Kidney epithelial cell (primary cell): ENCODE measurements around the gene PPP1R27. TPM values are rescaled to one million over a fixed set of nuclear protein-coding genes. Genes with fewer than 3 reads are reported as not detected.

Experiments
- DNase-seq: peaks from one replicate; pipeline ENCODE4 v3.0.0-alpha.2; 2010; ENCODE audit warnings: low read depth
- H3K27me3 ChIP-seq: 2 replicates; pipeline ENCODE4 v1.6.0; 2011; ENCODE audit warnings: low read length; ENCODE audit not compliant: control insufficient read depth, insufficient read depth
- H3K36me3 ChIP-seq: 2 replicates; pipeline ENCODE4 v1.5.1; 2011; ENCODE audit warnings: low read length; ENCODE audit not compliant: control insufficient read depth, insufficient read depth
- H3K4me3 ChIP-seq: 2 replicates; pipeline ENCODE4 v1.5.1; 2011; ENCODE audit warnings: low read depth, mild to moderate bottlenecking, control low read depth, low read length
- total RNA-seq: library from RNA; depleted of rRNA; stranded (reverse); fragments of >200 nt; gene quantifications from 2 replicates; pipeline ENCODE4 v1.2.3, GENCODE V29; 2015
- TF ChIP-seq, protein P1 (sequence below): IDR thresholded peaks from 2 replicates; pipeline ENCODE4 v1.5.1; 2011; ENCODE audit warnings: mild to moderate bottlenecking, moderate library complexity, low read length, control low read depth, inconsistent platforms; ENCODE audit not compliant: insufficient read depth, poor library complexity, severe bottlenecking

PPP1R27 gene
- total RNA-seq, 1 donor from 2014 or later = 0.38 TPM

DNA sequence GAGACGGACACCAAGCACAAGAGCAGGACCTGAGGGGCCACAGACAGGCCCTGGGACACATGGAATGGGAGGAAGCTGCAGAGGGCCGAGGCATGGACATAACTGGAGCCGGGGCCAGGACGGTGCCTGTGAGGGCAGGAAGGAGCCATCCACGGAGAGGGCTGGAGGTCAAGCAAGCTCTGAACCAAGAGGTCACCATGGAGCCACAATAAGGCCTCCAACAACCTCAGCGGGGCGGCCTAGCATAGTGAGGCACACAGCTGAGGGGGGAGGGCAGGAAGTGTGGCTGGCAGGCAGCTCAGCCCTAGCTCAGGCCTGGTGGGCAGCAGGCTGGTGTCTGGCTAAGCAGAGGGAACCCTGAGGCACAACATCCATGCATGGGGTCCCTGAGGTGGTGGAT, 6.2 kb downstream of the PPP1R27 start:
- no peaks in the 10 kb centered on the region for H3K27me3 ChIP-seq
- H3K4me3 ChIP-seq = no peak overlapping the region
- DNase-seq = no peak
- H3K36me3 ChIP-seq = no peaks in the 10 kb centered on the region
- TF ChIP-seq, protein P1, sequence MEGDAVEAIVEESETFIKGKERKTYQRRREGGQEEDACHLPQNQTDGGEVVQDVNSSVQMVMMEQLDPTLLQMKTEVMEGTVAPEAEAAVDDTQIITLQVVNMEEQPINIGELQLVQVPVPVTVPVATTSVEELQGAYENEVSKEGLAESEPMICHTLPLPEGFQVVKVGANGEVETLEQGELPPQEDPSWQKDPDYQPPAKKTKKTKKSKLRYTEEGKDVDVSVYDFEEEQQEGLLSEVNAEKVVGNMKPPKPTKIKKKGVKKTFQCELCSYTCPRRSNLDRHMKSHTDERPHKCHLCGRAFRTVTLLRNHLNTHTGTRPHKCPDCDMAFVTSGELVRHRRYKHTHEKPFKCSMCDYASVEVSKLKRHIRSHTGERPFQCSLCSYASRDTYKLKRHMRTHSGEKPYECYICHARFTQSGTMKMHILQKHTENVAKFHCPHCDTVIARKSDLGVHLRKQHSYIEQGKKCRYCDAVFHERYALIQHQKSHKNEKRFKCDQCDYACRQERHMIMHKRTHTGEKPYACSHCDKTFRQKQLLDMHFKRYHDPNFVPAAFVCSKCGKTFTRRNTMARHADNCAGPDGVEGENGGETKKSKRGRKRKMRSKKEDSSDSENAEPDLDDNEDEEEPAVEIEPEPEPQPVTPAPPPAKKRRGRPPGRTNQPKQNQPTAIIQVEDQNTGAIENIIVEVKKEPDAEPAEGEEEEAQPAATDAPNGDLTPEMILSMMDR = no peak

DNA sequence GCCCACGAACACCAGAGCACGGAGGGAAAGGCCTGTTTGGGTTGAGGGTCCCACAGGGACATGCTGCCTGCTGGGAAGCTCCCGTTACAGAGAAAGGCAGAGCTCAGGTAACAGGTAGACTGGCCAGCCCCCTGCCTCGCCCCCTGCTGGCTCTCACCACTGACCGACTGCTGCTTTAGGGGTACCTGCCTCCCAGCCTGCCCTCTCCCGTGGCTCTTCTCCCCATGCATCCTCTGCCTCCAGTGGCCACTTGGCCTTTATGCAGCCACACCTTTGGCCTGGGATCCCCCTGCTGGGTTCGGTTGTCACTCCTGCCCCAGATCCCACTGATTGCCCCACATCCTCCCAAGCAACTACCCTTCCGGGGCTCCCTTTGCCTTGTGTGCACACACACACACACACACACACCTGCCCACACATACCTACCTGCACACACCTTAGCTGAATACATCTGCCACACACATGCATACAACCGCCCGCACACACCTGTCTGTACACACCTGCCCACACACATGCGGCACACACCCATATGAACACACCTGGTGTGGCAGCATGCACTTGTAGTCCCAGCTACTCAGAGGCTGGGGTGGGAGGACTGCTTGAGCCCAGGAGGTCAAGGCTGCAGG, 8.9 kb downstream of the PPP1R27 start:
- Histone ChIP-seq H3K4me3 (no peak overlapping the region), H3K27me3 (no peaks in the 10 kb centered on the region), H3K36me3 (peaks cover 1% of the 10 kb centered on the region)
- DNase-seq = no peak
- TF ChIP-seq, protein P1 = peak; percentile 14

DNA sequence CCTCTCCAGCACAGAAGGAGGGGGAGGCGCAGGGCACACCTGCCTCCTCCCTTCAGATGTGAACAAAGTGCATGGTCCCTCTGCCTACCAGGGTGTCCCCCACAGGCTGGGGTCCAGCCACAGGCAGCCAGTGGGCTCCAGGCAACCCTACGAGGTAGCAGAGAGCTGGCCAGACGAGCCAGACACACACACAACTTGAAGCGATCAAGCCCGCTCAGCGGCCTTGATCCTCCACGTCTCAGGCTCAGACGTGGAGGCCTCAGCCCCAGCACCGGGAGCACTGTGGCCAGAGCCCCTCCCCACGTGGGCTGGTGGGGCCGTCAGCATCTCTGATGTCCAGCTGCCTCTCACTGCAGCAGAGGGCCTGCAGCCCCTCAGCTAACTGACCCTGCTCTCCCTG, 10.3 kb downstream of the PPP1R27 start:
- peaks cover 1% of the 10 kb centered on the region for H3K36me3 ChIP-seq
- peaks cover under 1% of the 10 kb centered on the region for H3K27me3 ChIP-seq
- no peak for DNase-seq
- no peak overlapping the region for H3K4me3 ChIP-seq
- TF ChIP-seq, protein P1 = no peak

DNA sequence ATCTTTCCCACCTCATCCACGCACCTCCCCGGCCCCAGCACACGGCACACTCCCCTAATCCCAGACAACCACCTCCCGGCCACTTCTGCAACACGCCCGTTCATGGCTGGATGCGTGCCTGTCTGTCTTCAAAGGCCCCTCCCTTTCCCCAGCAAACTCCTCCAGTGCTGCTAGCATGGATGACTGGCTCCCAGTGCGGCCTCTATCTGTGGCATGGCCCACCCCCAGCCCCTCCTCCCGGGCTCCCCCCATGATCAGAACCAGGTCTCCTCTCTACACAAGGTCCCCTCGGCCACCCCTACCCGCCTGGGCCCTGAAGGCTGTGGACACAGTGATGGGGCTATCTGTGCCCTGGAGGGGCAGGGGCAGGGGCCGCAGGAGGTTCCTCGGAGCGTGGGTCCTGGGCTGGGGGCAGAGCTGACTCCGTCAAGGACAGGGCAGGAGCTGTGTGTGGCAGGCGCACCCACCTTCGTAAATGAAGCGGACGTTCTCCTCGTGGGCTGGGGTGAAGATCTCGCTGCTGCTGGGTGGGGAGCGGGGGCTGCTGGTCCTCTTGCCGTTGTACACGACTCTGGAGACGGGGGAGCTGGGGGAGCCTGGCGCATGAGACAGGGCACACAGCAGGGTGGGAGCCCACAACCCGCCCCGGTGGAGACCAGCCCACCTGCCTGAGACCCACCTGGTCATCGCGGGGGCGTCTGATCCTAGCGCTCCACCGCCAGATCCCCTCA, 10.9 kb downstream of the PPP1R27 start:
- H3K27me3 ChIP-seq = peaks cover 7% of the 10 kb centered on the region
- H3K36me3 ChIP-seq = peaks cover 1% of the 10 kb centered on the region
- no peak for DNase-seq
- TF ChIP-seq, protein P1 = no peak
- no peak overlapping the region for H3K4me3 ChIP-seq

DNA sequence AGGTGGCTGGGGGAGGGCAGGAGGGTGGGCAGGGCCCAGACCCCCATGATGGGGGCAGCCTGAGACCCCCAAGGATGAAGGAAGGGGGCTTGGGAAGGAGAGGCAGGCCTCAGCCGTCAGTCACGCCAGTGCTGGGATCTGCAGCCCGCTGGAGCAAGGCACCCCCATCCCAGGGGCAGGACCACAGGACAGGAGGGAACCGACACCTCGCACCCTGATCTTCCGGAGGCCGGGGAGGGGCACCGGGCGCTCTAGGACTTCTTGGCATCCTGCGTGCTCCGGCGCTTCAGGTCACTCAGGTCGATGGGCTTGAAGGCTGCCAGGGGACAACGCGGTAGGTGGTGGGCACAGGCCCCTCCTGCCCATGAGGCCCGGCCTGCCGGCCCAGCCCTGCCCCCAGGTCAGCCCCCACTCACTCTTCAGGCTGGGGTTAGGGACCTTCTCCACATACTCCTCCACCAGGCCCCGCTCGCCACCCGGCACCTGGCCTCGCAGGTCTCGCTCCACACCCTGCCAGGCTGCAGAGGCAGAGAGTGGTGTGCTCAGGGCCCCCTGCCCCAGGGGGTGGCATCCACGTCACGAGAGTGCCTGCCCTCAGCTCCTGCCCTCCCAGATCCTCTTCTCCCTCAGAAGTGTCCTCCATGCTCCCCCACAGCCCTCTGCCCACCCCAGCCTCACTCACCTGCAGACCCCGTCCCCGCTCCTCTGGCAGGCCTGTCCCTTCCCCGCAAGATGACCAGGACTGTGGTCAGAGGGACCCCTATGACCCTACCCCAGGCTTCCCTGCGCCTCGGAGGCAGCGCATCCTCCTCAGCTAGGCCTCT, 11.6 kb downstream of the PPP1R27 start:
- H3K4me3 ChIP-seq = no peak overlapping the region
- TF ChIP-seq, protein P1 = no peak
- H3K27me3 ChIP-seq = peaks cover 7% of the 10 kb centered on the region
- H3K36me3 ChIP-seq = peaks cover 1% of the 10 kb centered on the region
- no peak for DNase-seq
